CD8-positive, alpha-beta memory T cell (primary cell): ENCODE results near the gene ZNF334. TPM values are rescaled to one million over a fixed set of nuclear protein-coding genes. Genes with fewer than 3 reads are reported as not detected.

Experiments used
- CTCF ChIA-PET: fragments of 350-600 bp; sonication (Branson Sonifier 250); formaldehyde crosslinking; loops from one replicate; lab custom pipeline; 2021; ENCODE audit warnings: antibody characterized with exemption; lab: Charles Lee
- POLR2A ChIA-PET: fragments of 350-600 bp; sonication (Branson Sonifier 250); formaldehyde crosslinking; loops from one replicate; lab custom pipeline; 2021; ENCODE audit warnings: antibody characterized with exemption; lab: Charles Lee
- DNase-seq, 5 donors: peaks; one replicate each; pipeline versions ENCODE4 v3.0.0 to v3.0.0-alpha.2; 2020 to 2022; ENCODE audit warnings: mixed read lengths in 1 of 5
- H3K27ac ChIP-seq: one replicate; pipeline ENCODE4 v1.7.0; 2013; ENCODE audit warnings: low read depth, mild to moderate bottlenecking, low read length, moderate library complexity
- H3K27me3 ChIP-seq: 2 replicates; pipeline ENCODE4 v1.7.0; 2013; ENCODE audit warnings: low read length, mild to moderate bottlenecking; ENCODE audit not compliant: insufficient read depth, poor library complexity, severe bottlenecking
- H3K36me3 ChIP-seq: 2 replicates; pipeline ENCODE4 v1.7.0; 2013; ENCODE audit warnings: mild to moderate bottlenecking, low read length, moderate library complexity; ENCODE audit not compliant: insufficient read depth
- H3K4me1 ChIP-seq: 2 replicates; pipeline ENCODE4 v1.7.0; 2013; ENCODE audit warnings: mild to moderate bottlenecking, low read length, moderate library complexity; ENCODE audit not compliant: insufficient read depth
- H3K4me3 ChIP-seq: 2 replicates; pipeline ENCODE4 v1.7.0; 2013; ENCODE audit warnings: mild to moderate bottlenecking, low read length
- H3K9me3 ChIP-seq: 2 replicates; pipeline ENCODE4 v1.7.0; 2013; ENCODE audit warnings: mild to moderate bottlenecking, low read length
- H3K27ac Mint-ChIP-seq, 8 donors: one replicate each; pipeline ENCODE4 v1.8.0; 2020 to 2021; ENCODE audit warnings: mixed read lengths in 8 of 8, mild to moderate bottlenecking in 6 of 8, inconsistent platforms in 3 of 8, moderate library complexity in 3 of 8
- H3K27me3 Mint-ChIP-seq, 2 donors: one replicate each; pipeline ENCODE4 v1.8.0; 2020 to 2021; ENCODE audit warnings: mixed read lengths in 2 of 2, mild to moderate bottlenecking in 1 of 2, moderate library complexity in 1 of 2
- H3K36me3 Mint-ChIP-seq, 3 donors: one replicate each; pipeline ENCODE4 v1.8.0; 2020 to 2021; ENCODE audit warnings: mixed read lengths in 3 of 3, inconsistent platforms in 1 of 3, mild to moderate bottlenecking in 1 of 3
- H3K4me1 Mint-ChIP-seq, 3 donors: one replicate each; pipeline ENCODE4 v1.8.0; 2020 to 2021; ENCODE audit warnings: mixed read lengths in 3 of 3, inconsistent platforms in 1 of 3, mild to moderate bottlenecking in 1 of 3
- H3K4me3 Mint-ChIP-seq, 7 donors: one replicate each; pipeline ENCODE4 v1.8.0; 2020 to 2021; ENCODE audit warnings: mixed read lengths in 7 of 7, mild to moderate bottlenecking in 6 of 7, moderate library complexity in 4 of 7, inconsistent platforms in 2 of 7
- H3K9me3 Mint-ChIP-seq, 5 donors: one replicate each; pipeline ENCODE4 v1.8.0; 2020 to 2022; ENCODE audit warnings: mixed read lengths in 5 of 5, mild to moderate bottlenecking in 3 of 5, moderate library complexity in 2 of 5, inconsistent platforms in 1 of 5
- polyA plus RNA-seq: library from polyadenylated mRNA; unstranded; fragments of 300-500 nt; fragmentation: Illumina TruSeq; gene quantifications from one replicate; pipeline ENCODE4 v1.2.3, GENCODE V29; 2021
- total RNA-seq, 2 experiments: library from RNA; stranded (reverse); gene quantifications; one replicate each; pipeline ENCODE4 v1.2.3, GENCODE V29; 2021

The ZNF334 gene
- total and polyA plus RNA-seq, 3 experiments from 2014 or later, result 1.3 to 1.4 TPM; not detected in 1

DNA sequence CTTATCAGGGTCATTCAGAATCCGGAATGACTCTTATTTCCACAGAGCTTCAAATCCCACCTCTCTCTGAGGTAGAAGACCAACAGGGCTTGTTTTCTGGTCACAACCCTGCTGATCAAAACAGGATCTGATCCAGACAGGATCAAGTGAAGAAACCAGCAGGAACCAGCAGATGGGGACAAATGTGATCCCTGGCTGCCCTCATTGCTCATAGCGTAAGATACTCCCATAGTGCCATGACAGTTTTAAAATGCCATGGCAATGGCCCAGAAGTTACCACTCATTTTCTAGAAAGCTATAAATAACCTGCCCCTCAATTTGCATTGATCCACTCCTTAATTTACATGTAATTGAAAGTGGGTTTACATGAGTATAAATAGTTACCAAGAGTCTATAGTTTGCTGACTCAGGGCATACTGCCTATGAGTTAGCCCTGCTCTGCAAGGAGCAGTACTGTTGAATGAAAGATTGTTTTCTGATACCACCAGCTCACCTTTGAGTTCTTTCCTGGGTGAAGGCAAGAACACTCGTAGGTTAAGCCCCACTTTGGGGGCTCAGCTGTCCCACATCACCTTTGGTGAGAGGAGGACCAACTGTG, 6.2 kb upstream of the ZNF334 start:
- POLR2A ChIA-PET, result interaction anchor here (0.7 kb wide), 1 partner anchor 160 kb away, joined by 5 read pairs; no protein-coding TSS in a partner anchor
- Histone ChIP-seq H3K27me3 (peaks cover 4% of the 10 kb centered on the region), H3K4me3 (no peak overlapping the region), H3K9me3 (no peaks in the 10 kb centered on the region), H3K27ac (no peak overlapping the region), H3K36me3 (no peaks in the 10 kb centered on the region), H3K4me1 (no peaks in the 10 kb centered on the region)
- Mint-ChIP-seq H3K9me3 (no peaks in the 10 kb centered on the region), H3K36me3 (no peaks in the 10 kb centered on the region), H3K4me1 (no peaks in the 10 kb centered on the region), H3K4me3 (no peak overlapping the region), H3K27me3 (peaks cover 17 to 20% of the 10 kb centered on the region in 2 donors), H3K27ac (no peak overlapping the region)
- CTCF ChIA-PET, result interaction anchor here (0.7 to 4.0 kb wide), 3 partner anchors 8 to 163 kb away, joined by 3 to 10 read pairs (median 6); no protein-coding TSS in a partner anchor
- DNase-seq, result no peak

GRCh38 chr20:46509523-46509922, 3.8 kb downstream of the ZNF334 start:
- Histone ChIP-seq H3K36me3 (no peaks in the 10 kb centered on the region), H3K4me1 (no peaks in the 10 kb centered on the region), H3K9me3 (no peaks in the 10 kb centered on the region), H3K27ac (no peak overlapping the region), H3K27me3 (peaks cover 5% of the 10 kb centered on the region), H3K4me3 (no peak overlapping the region)
- H3K27me3 Mint-ChIP-seq, result peaks cover 23 to 63% of the 10 kb centered on the region in 2 donors
- CTCF ChIA-PET, result no interaction called here
- H3K27ac Mint-ChIP-seq, result peak overlapping the region in 1 of 8 donors; percentile 17
- no peaks in the 10 kb centered on the region for H3K9me3 Mint-ChIP-seq
- H3K4me3 Mint-ChIP-seq, result no peak overlapping the region
- peaks cover 5 to 11% (median 6%) of the 10 kb centered on the region in 3 donors for H3K4me1 Mint-ChIP-seq
- POLR2A ChIA-PET, result no interaction called here
- no peak for DNase-seq
- H3K36me3 Mint-ChIP-seq, result peaks cover 0 to 2% (median 0%) of the 10 kb centered on the region in 3 donors

DNA sequence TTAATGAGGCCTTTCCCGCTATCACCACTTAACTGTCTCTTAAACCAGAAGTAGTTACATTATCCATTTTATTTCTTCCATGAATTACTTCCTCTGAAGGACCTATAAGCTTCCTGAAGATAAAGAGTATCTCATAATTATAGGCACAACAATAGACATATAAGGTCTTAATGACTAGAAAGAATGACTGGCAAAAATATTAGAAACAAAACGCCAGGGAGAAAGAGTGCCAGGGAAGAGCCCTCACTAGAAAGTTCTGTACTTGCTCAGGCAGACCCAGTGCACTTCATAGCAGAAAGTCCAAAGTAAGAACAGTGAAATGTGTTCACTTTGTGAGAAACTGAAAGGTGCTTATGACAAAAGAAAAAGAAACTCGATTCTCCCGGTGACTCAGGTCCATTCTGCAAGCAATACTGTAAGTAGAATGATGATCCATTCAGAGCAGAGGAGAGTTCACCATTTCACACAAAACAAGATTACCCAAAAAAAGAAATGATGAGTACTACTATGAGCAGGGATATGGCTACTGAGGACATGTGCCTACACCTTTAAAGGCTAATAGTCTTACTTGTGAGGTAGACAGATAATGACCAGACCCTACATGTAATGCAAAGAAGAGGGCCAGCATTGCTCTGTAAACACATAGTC, 5.5 kb downstream of the ZNF334 start:
- ChIA-PET POLR2A (no interaction called here), CTCF (no interaction called here)
- no peak overlapping the region for H3K27ac ChIP-seq
- no peaks in the 10 kb centered on the region for H3K36me3 ChIP-seq
- Mint-ChIP-seq H3K9me3 (peaks cover 5 to 13% (median 9%) of the 10 kb centered on the region in 5 donors), H3K4me1 (peaks cover 0 to 1% (median 0%) of the 10 kb centered on the region in 3 donors), H3K4me3 (no peak overlapping the region), H3K36me3 (peaks cover 0 to 6% (median 4%) of the 10 kb centered on the region in 3 donors), H3K27me3 (peaks cover 18 to 62% of the 10 kb centered on the region in 2 donors), H3K27ac (no peak overlapping the region)
- no peaks in the 10 kb centered on the region for H3K4me1 ChIP-seq
- H3K4me3 ChIP-seq, result no peak overlapping the region
- H3K9me3 ChIP-seq, result no peaks in the 10 kb centered on the region
- no peaks in the 10 kb centered on the region for H3K27me3 ChIP-seq
- no peak for DNase-seq

- no peak overlapping the region for H3K27ac Mint-ChIP-seq
- no peak overlapping the region for H3K4me3 ChIP-seq
- H3K4me3 Mint-ChIP-seq, result no peak overlapping the region
- no peaks in the 10 kb centered on the region for H3K36me3 ChIP-seq
- peaks cover 21 to 52% of the 10 kb centered on the region in 2 donors for H3K27me3 Mint-ChIP-seq
- CTCF ChIA-PET, result no interaction called here
- POLR2A ChIA-PET, result no interaction called here
- H3K27me3 ChIP-seq, result no peaks in the 10 kb centered on the region
- H3K27ac ChIP-seq, result no peak overlapping the region
- peaks cover 11% of the 10 kb centered on the region for H3K9me3 ChIP-seq
- H3K4me1 Mint-ChIP-seq, result no peaks in the 10 kb centered on the region
- no peaks in the 10 kb centered on the region for H3K4me1 ChIP-seq
- H3K36me3 Mint-ChIP-seq, result peaks cover 0 to 9% (median 6%) of the 10 kb centered on the region in 3 donors
- DNase-seq, result no peak
- peaks cover 23 to 37% (median 31%) of the 10 kb centered on the region in 5 donors for H3K9me3 Mint-ChIP-seq
These were observed 7.9 kb downstream of the ZNF334 start for GRCh38 chr20:46505506-46505905.

GRCh38 chr20:46501961-46502360, 11.4 kb downstream of the ZNF334 start:
- no peak for DNase-seq
- no peaks in the 10 kb centered on the region for H3K4me1 ChIP-seq
- no peak overlapping the region for H3K27ac ChIP-seq
- no peaks in the 10 kb centered on the region for H3K36me3 ChIP-seq
- peaks cover 0 to 9% (median 4%) of the 10 kb centered on the region in 3 donors for H3K36me3 Mint-ChIP-seq
- H3K27me3 Mint-ChIP-seq, result peaks cover 25 to 43% of the 10 kb centered on the region in 2 donors
- no peak overlapping the region for H3K4me3 ChIP-seq
- H3K9me3 ChIP-seq, result peaks cover 11% of the 10 kb centered on the region
- H3K9me3 Mint-ChIP-seq, result peaks cover 26 to 47% (median 42%) of the 10 kb centered on the region in 5 donors
- H3K4me1 Mint-ChIP-seq, result no peaks in the 10 kb centered on the region
- no peak overlapping the region for H3K27ac Mint-ChIP-seq
- POLR2A ChIA-PET, result no interaction called here
- CTCF ChIA-PET, result no interaction called here
- H3K27me3 ChIP-seq, result no peaks in the 10 kb centered on the region
- H3K4me3 Mint-ChIP-seq, result no peak overlapping the region

GRCh38 chr20:46501337-46501942, 11.9 kb downstream of the ZNF334 start:
- Mint-ChIP-seq H3K36me3 (peaks cover 0 to 9% (median 4%) of the 10 kb centered on the region in 3 donors), H3K4me3 (no peak overlapping the region), H3K9me3 (peaks cover 26 to 47% (median 42%) of the 10 kb centered on the region in 5 donors), H3K27ac (no peak overlapping the region), H3K27me3 (peaks cover 22 to 48% of the 10 kb centered on the region in 2 donors), H3K4me1 (no peaks in the 10 kb centered on the region)
- Histone ChIP-seq H3K4me1 (no peaks in the 10 kb centered on the region), H3K27me3 (no peaks in the 10 kb centered on the region), H3K4me3 (no peak overlapping the region), H3K36me3 (no peaks in the 10 kb centered on the region), H3K9me3 (peaks cover 11% of the 10 kb centered on the region), H3K27ac (no peak overlapping the region)
- ChIA-PET POLR2A (no interaction called here), CTCF (no interaction called here)
- DNase-seq, result no peak

DNA sequence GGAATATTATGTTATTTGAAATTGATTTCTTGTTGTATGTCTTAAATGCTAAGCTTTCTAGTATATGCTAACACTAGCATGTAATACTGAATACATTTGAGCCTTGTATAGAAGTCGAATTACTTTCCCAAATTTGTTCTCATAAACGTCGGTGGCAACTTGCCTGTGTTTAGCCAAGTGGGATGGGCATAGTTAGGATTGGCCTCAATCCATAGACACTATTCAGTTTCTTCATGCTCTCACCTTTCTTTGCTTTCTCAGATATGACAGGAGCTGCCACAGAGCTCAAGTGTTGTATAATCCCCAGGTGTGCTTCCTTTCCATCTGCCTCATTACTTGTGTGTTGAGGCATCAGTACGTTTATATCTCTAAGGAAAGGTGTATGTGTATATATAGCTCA, 19.3 kb downstream of the ZNF334 start:
- H3K9me3 ChIP-seq, result no peaks in the 10 kb centered on the region
- no peaks in the 10 kb centered on the region for H3K4me1 ChIP-seq
- Mint-ChIP-seq H3K4me1 (no peaks in the 10 kb centered on the region), H3K27me3 (peaks cover 17 to 70% of the 10 kb centered on the region in 2 donors), H3K9me3 (peaks cover 0 to 4% (median under 1%) of the 10 kb centered on the region in 5 donors), H3K4me3 (no peak overlapping the region), H3K36me3 (no peaks in the 10 kb centered on the region), H3K27ac (no peak overlapping the region)
- H3K27me3 ChIP-seq, result peaks cover 5% of the 10 kb centered on the region
- H3K4me3 ChIP-seq, result no peak overlapping the region
- CTCF ChIA-PET, result no interaction called here
- POLR2A ChIA-PET, result no interaction called here
- H3K27ac ChIP-seq, result no peak overlapping the region
- no peak for DNase-seq
- no peaks in the 10 kb centered on the region for H3K36me3 ChIP-seq

- Mint-ChIP-seq H3K36me3 (no peaks in the 10 kb centered on the region), H3K9me3 (no peaks in the 10 kb centered on the region), H3K4me1 (no peaks in the 10 kb centered on the region), H3K27ac (no peak overlapping the region), H3K4me3 (no peak overlapping the region), H3K27me3 (peaks cover 13 to 74% of the 10 kb centered on the region in 2 donors)
- CTCF ChIA-PET, result no interaction called here
- H3K36me3 ChIP-seq, result no peaks in the 10 kb centered on the region
- H3K9me3 ChIP-seq, result no peaks in the 10 kb centered on the region
- POLR2A ChIA-PET, result no interaction called here
- no peak overlapping the region for H3K4me3 ChIP-seq
- no peaks in the 10 kb centered on the region for H3K4me1 ChIP-seq
- no peak for DNase-seq
- H3K27ac ChIP-seq, result no peak overlapping the region
- H3K27me3 ChIP-seq, result peaks cover 5% of the 10 kb centered on the region
These were observed 22.0 kb downstream of the ZNF334 start for GRCh38 chr20:46491354-46491753.
